Activated naive CD4-positive, alpha-beta T cell treated with anti-CD3 and anti-CD28 coated beads, Interleukin-2, amount 10 ng/mL, durations not matched to agents 7 days and 5 days (primary cell): ENCODE results near the gene TMEM140.
A peak's percentile ranks its signal among the peaks of the same experiment; 100 is the strongest.

Source experiments
- CTCF ChIA-PET: fragments of 350-600 bp; sonication (Branson Sonifier 250); formaldehyde crosslinking; loops from one replicate; lab custom pipeline; 2021; ENCODE audit warnings: antibody characterized with exemption; lab: Charles Lee
- DNase-seq: peaks from one replicate; pipeline ENCODE4 v3.0.0-alpha.2; 2020
- H3K27ac Mint-ChIP-seq: one replicate; pipeline ENCODE4 v1.8.0; 2021; ENCODE audit warnings: mild to moderate bottlenecking, moderate library complexity, mixed read lengths
- H3K27me3 Mint-ChIP-seq: one replicate; pipeline ENCODE4 v1.8.0; 2021; ENCODE audit warnings: mild to moderate bottlenecking, mixed read lengths
- H3K36me3 Mint-ChIP-seq: one replicate; pipeline ENCODE4 v1.8.0; 2021; ENCODE audit warnings: mixed read lengths
- H3K4me1 Mint-ChIP-seq: one replicate; pipeline ENCODE4 v1.8.0; 2021; ENCODE audit warnings: mixed read lengths
- H3K4me3 Mint-ChIP-seq: one replicate; pipeline ENCODE4 v1.8.0; 2021; ENCODE audit warnings: mild to moderate bottlenecking, moderate library complexity, mixed read lengths
- H3K9me3 Mint-ChIP-seq: one replicate; pipeline ENCODE4 v1.8.0; 2021; ENCODE audit warnings: mixed read lengths

The TMEM140 gene

GRCh38 chr7:135147341-135147898 is 452 bp upstream of the TMEM140 start:
- DNase-seq: peak; percentile 33
- no peaks in the 10 kb centered on the region for H3K9me3 Mint-ChIP-seq
- H3K27ac Mint-ChIP-seq: peak overlapping the region; percentile 96
- H3K4me3 Mint-ChIP-seq: peak overlapping the region; percentile 80
- CTCF ChIA-PET: interaction anchor here (0.7 to 5.8 kb wide), 10 partner anchors 11 to 715 kb away, joined by 3 to 59 read pairs (median 4); partner anchors contain the start of genes AGBL3 and CYREN
- H3K36me3 Mint-ChIP-seq: peaks cover 24% of the 10 kb centered on the region
- no peaks in the 10 kb centered on the region for H3K27me3 Mint-ChIP-seq
- H3K4me1 Mint-ChIP-seq: peaks cover 55% of the 10 kb centered on the region

GRCh38 chr7:135150072-135150782 is 2.4 kb downstream of the TMEM140 start:
- Mint-ChIP-seq H3K36me3 (peaks cover 47% of the 10 kb centered on the region), H3K4me3 (peak overlapping the region; percentile 80), H3K27ac (peak overlapping the region; percentile 64), H3K9me3 (peaks cover 23% of the 10 kb centered on the region), H3K27me3 (no peaks in the 10 kb centered on the region), H3K4me1 (peaks cover 67% of the 10 kb centered on the region)
- CTCF ChIA-PET: interaction anchor here (1.1 to 5.8 kb wide), 2 partner anchors 10 to 19 kb away, joined by 4 to 59 read pairs; partner anchors contain the start of gene CYREN
- no peak for DNase-seq

- H3K4me1 Mint-ChIP-seq: peaks cover 61% of the 10 kb centered on the region
- DNase-seq: no peak
- CTCF ChIA-PET: interaction anchor here (5.8 kb wide), 1 partner anchor 18 kb away, joined by 59 read pairs; the partner anchor contains the start of gene CYREN
- H3K27ac Mint-ChIP-seq: peak overlapping the region; percentile 46
- no peaks in the 10 kb centered on the region for H3K27me3 Mint-ChIP-seq
- peaks cover 55% of the 10 kb centered on the region for H3K36me3 Mint-ChIP-seq
- H3K9me3 Mint-ChIP-seq: peaks cover 31% of the 10 kb centered on the region
- H3K4me3 Mint-ChIP-seq: peak overlapping the region; percentile 32
These were observed 3.3 kb downstream of the TMEM140 start for GRCh38 chr7:135151132-135151531.

- Mint-ChIP-seq H3K27ac (peak overlapping the region; percentile 58), H3K27me3 (no peaks in the 10 kb centered on the region), H3K4me1 (peaks cover 57% of the 10 kb centered on the region), H3K4me3 (peak overlapping the region; percentile 32), H3K9me3 (peaks cover 34% of the 10 kb centered on the region), H3K36me3 (peaks cover 59% of the 10 kb centered on the region)
- DNase-seq: no peak
- CTCF ChIA-PET: interaction anchor here (5.8 kb wide), 1 partner anchor 18 kb away, joined by 59 read pairs; the partner anchor contains the start of gene CYREN
These were observed 3.7 kb downstream of the TMEM140 start for GRCh38 chr7:135151533-135151932.

- peaks cover 50% of the 10 kb centered on the region for H3K4me1 Mint-ChIP-seq
- no peak overlapping the region for H3K4me3 Mint-ChIP-seq
- DNase-seq: no peak
- no peak overlapping the region for H3K27ac Mint-ChIP-seq
- H3K36me3 Mint-ChIP-seq: peaks cover 68% of the 10 kb centered on the region
- H3K9me3 Mint-ChIP-seq: peaks cover 40% of the 10 kb centered on the region
- CTCF ChIA-PET: no interaction called here
- H3K27me3 Mint-ChIP-seq: no peaks in the 10 kb centered on the region
These were observed 4.6 kb downstream of the TMEM140 start for GRCh38 chr7:135152442-135152841.

- H3K4me1 Mint-ChIP-seq: peaks cover 44% of the 10 kb centered on the region
These were observed 6.9 kb downstream of the TMEM140 start for GRCh38 chr7:135154734-135155133.

GRCh38 chr7:135156290-135156689 is 8.4 kb downstream of the TMEM140 start:
- Mint-ChIP-seq H3K36me3 (peaks cover 88% of the 10 kb centered on the region), H3K4me3 (no peak overlapping the region), H3K4me1 (peaks cover 44% of the 10 kb centered on the region), H3K9me3 (peaks cover 46% of the 10 kb centered on the region), H3K27ac (no peak overlapping the region), H3K27me3 (no peaks in the 10 kb centered on the region)
- CTCF ChIA-PET: interaction anchor here (5.0 kb wide), 1 partner anchor 13 kb away, joined by 25 read pairs; the partner anchor contains the start of gene CYREN
- no peak for DNase-seq

More at GRCh38 chr7:135154734-135155133, 6.9 kb downstream of the TMEM140 start:
- Mint-ChIP-seq H3K27me3 (no peaks in the 10 kb centered on the region), H3K9me3 (peaks cover 42% of the 10 kb centered on the region), H3K36me3 (peaks cover 84% of the 10 kb centered on the region), H3K4me3 (no peak overlapping the region), H3K27ac (no peak overlapping the region)
- no peak for DNase-seq
- CTCF ChIA-PET: no interaction called here

GRCh38 chr7:135158141-135158655 is 10.3 kb downstream of the TMEM140 start:
- DNase-seq: no peak
- Mint-ChIP-seq H3K27ac (no peak overlapping the region), H3K27me3 (no peaks in the 10 kb centered on the region), H3K36me3 (peaks cover 90% of the 10 kb centered on the region), H3K9me3 (peaks cover 57% of the 10 kb centered on the region), H3K4me3 (no peak overlapping the region), H3K4me1 (peaks cover 40% of the 10 kb centered on the region)
- CTCF ChIA-PET: interaction anchor here (1.1 to 5.0 kb wide), 3 partner anchors 10 to 172 kb away, joined by 3 to 25 read pairs (median 4); partner anchors contain the start of genes AGBL3, CYREN and TMEM140

- peaks cover 52% of the 10 kb centered on the region for H3K9me3 Mint-ChIP-seq
- H3K4me3 Mint-ChIP-seq: no peak overlapping the region
- peaks cover 86% of the 10 kb centered on the region for H3K36me3 Mint-ChIP-seq
- no peak for DNase-seq
- CTCF ChIA-PET: interaction anchor here (1.1 to 5.0 kb wide), 3 partner anchors 11 to 173 kb away, joined by 3 to 25 read pairs (median 4); partner anchors contain the start of genes AGBL3, CYREN and TMEM140
- peaks cover 38% of the 10 kb centered on the region for H3K4me1 Mint-ChIP-seq
- H3K27me3 Mint-ChIP-seq: no peaks in the 10 kb centered on the region
- peak overlapping the region; percentile 13 for H3K27ac Mint-ChIP-seq
These were observed 11.0 kb downstream of the TMEM140 start for GRCh38 chr7:135158874-135159273.

GRCh38 chr7:135159359-135160085 is 11.7 kb downstream of the TMEM140 start:
- DNase-seq: no peak
- H3K27ac Mint-ChIP-seq: peak overlapping the region; percentile 28
- H3K36me3 Mint-ChIP-seq: peaks cover 86% of the 10 kb centered on the region
- H3K4me3 Mint-ChIP-seq: no peak overlapping the region
- H3K9me3 Mint-ChIP-seq: peaks cover 46% of the 10 kb centered on the region
- no peaks in the 10 kb centered on the region for H3K27me3 Mint-ChIP-seq
- CTCF ChIA-PET: interaction anchor here (5.0 kb wide), 1 partner anchor 10 kb away, joined by 25 read pairs; the partner anchor contains the start of gene CYREN
- peaks cover 36% of the 10 kb centered on the region for H3K4me1 Mint-ChIP-seq

- Mint-ChIP-seq H3K27me3 (no peaks in the 10 kb centered on the region), H3K27ac (peak overlapping the region; percentile 79), H3K36me3 (peaks cover 86% of the 10 kb centered on the region), H3K4me1 (peaks cover 36% of the 10 kb centered on the region), H3K9me3 (peaks cover 39% of the 10 kb centered on the region), H3K4me3 (no peak overlapping the region)
- CTCF ChIA-PET: interaction anchor here (0.7 to 5.0 kb wide), 4 partner anchors 9 to 173 kb away, joined by 4 to 25 read pairs (median 4); partner anchors contain the start of genes CYREN and TMEM140
- no peak for DNase-seq
These were observed 12.4 kb downstream of the TMEM140 start for GRCh38 chr7:135160098-135160857.

- Mint-ChIP-seq H3K27me3 (no peaks in the 10 kb centered on the region), H3K9me3 (peaks cover 33% of the 10 kb centered on the region), H3K27ac (peak overlapping the region; percentile 79), H3K36me3 (peaks cover 87% of the 10 kb centered on the region), H3K4me3 (no peak overlapping the region), H3K4me1 (peaks cover 39% of the 10 kb centered on the region)
- CTCF ChIA-PET: interaction anchor here (0.7 to 5.0 kb wide), 4 partner anchors 8 to 174 kb away, joined by 4 to 25 read pairs (median 4); partner anchors contain the start of genes CYREN and TMEM140
- no peak for DNase-seq
These were observed 13.2 kb downstream of the TMEM140 start for GRCh38 chr7:135160858-135161653.
